Activated CD4-positive, alpha-beta T cell treated with anti-CD3 and anti-CD28 coated beads, Interleukin-2, amount 50 U/mL, for 1 hour (primary cell): ENCODE measurements around the gene CFTR.

Experiments
- DNase-seq: peaks from one replicate; pipeline ENCODE4 v3.0.0-alpha.2; 2020

Gene CFTR

DNA sequence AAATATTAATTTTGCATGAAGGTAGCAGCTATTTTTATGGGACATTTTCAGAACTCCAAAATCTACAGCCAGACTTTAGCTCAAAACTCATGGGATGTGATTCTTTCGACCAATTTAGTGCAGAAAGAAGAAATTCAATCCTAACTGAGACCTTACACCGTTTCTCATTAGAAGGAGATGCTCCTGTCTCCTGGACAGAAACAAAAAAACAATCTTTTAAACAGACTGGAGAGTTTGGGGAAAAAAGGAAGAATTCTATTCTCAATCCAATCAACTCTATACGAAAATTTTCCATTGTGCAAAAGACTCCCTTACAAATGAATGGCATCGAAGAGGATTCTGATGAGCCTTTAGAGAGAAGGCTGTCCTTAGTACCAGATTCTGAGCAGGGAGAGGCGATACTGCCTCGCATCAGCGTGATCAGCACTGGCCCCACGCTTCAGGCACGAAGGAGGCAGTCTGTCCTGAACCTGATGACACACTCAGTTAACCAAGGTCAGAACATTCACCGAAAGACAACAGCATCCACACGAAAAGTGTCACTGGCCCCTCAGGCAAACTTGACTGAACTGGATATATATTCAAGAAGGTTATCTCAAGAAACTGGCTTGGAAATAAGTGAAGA, 112.3 kb downstream of the CFTR start:
- DNase-seq: no peak

DNA sequence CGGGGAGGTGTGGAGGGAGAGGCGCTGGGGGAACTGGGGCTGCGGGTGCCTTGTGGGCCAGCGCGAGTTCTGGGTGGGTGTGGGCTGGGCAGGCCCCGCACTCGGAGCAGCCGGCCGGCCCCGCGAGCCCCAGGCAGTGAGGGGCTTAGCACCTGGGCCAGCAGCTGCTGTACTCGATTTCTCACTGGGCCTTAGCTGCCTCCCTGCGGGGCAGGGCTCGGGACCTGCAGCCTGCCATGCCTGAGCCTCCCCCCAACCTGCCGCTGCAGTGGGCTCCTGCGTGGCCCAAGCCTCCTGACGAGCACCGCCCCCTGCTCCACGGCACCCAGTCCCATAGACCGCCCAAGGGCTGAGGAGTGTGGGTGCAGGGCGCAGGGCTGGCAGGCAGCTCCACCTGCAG, 116.3 kb downstream of the CFTR start:
- no peak for DNase-seq

DNA sequence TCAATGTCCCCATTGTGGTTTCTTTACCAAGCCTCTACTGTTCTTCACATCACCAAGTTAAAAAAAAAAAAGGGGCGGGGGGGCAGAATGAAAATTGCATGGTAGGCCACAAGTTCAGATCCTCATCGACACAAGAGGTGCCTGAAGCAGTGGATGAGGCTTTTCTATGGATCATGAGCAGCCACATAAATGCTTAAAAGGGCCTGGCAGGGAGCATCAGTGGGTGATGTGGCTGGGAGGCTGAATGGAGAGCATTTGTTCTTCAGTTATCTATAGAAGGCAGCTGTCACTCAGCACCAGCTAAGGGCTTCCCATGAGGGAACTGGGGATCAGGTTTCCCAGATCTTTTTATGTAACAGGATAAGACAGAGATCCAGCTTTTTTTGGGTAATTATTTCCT, 117.9 kb downstream of the CFTR start:
- no peak for DNase-seq

DNA sequence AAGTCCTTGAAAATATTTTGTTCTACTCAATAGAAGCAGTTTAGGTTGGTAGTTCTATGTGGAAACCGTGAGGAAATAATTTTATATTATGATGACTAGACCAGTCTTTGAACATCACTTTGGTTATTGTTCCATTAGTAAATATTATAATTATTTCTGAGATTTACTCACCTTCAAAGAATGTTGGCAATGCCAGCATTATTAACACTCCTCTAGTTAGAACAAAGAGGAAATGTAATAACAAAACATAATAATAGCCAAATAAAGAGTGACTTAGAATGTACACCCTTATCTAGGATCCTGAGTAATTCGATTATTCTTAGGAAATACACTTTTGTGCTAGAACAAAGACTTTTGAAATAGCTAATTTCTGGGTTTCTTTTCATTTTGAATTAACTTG, 121.1 kb downstream of the CFTR start:
- DNase-seq: no peak

DNA sequence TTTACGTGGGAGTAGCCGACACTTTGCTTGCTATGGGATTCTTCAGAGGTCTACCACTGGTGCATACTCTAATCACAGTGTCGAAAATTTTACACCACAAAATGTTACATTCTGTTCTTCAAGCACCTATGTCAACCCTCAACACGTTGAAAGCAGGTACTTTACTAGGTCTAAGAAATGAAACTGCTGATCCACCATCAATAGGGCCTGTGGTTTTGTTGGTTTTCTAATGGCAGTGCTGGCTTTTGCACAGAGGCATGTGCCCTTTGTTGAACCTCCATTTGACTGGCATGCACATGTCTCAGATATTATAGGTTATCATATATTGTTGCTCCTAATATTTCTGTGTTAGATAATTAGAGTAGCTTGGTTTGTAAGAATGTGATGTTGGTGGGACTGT, 123.8 kb downstream of the CFTR start:
- DNase-seq: no peak

DNA sequence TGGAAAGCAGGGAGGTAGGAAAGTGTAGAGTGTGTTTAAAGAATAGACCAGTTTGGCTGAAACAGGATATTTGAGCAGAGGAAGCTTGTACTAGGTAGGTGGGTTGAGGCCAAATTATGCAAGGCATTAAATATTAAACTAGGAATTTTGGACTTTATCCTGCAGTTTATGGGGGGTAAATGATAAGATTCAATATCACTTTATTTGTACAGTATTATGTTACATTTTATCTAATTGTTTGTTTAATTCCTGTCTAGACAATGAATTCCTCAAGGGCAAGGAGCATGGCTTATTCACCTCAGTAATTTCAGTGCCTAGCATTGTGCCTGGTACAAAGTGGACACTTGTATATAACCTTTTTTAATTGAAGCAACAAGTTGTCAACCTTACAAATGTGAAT, 125.9 kb downstream of the CFTR start:
- DNase-seq: no peak

DNA sequence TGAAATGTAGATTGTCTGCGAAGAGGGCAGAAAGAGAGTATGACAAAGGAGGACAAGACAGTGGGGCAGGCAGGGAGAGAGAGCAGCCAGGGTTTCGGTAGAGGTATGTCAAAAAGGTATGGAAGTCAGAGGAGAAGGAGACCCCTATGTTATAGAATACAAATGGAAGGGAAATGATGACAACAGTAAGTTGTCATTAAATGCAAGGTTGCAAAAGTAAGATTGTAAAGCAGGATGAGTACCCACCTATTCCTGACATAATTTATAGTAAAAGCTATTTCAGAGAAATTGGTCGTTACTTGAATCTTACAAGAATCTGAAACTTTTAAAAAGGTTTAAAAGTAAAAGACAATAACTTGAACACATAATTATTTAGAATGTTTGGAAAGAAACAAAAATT, 126.3 kb downstream of the CFTR start:
- no peak for DNase-seq

DNA sequence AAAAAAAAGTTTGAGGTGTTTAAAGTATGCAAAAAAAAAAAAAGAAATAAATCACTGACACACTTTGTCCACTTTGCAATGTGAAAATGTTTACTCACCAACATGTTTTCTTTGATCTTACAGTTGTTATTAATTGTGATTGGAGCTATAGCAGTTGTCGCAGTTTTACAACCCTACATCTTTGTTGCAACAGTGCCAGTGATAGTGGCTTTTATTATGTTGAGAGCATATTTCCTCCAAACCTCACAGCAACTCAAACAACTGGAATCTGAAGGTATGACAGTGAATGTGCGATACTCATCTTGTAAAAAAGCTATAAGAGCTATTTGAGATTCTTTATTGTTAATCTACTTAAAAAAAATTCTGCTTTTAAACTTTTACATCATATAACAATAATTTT, 130.6 kb downstream of the CFTR start:
- DNase-seq: no peak

DNA sequence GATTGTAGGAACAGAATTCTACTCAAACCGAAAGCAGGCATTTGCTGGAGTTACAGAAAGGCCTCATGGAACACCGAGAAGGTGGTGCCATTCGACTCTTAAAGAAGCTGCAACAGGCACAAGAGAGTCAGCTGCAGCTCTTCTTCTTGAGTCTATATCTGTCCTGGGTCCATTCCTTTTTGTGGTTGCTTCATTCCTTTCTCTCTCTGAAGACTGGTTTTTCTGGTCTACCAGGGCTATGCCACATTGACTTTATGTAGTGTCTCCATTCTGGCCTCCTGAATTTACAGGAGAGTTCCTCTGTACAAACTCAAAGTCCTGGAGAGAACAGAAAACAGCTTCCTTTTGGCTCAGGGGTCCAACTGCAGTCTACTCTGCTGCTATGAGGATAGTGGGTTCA, 132.8 kb downstream of the CFTR start:
- DNase-seq: no peak

DNA sequence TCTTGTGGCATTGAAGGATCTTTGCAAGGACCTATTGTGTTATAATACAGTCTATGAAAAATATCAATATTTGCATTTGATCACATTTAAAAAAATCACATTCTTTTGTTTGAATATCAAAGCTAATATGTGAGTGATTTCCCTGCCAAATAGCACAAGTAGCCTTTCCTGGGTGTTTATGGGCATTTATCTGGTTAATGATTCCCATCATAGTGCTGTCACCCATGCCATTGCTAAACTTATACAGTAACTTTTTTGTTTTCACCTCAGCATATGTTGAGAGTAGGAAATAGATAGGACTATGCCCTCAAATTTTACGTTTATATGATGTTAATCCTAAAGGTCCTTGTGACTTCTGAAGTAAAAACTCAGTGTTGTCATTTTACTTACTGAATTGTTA, 136.9 kb downstream of the CFTR start:
- DNase-seq: no peak

DNA sequence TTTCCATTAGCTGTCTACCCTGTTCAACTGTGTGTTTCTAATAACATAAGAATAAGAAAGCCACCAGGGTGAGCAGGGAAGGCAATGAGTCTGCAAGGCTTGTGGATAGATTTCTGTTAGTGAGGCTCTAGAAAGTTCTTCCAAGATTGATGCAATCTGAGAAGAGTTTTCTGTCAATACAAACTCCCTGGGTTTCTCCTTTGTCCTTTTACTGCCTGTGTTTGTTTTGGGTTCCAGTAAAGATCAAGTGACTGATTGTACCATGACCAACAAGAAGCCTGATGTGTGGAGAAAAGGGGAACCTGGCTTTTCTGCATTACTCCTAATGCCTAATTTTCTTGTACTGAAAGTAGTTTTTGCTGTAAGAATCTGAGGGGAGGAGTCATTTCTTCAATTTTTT, 139.9 kb downstream of the CFTR start:
- no peak for DNase-seq

DNA sequence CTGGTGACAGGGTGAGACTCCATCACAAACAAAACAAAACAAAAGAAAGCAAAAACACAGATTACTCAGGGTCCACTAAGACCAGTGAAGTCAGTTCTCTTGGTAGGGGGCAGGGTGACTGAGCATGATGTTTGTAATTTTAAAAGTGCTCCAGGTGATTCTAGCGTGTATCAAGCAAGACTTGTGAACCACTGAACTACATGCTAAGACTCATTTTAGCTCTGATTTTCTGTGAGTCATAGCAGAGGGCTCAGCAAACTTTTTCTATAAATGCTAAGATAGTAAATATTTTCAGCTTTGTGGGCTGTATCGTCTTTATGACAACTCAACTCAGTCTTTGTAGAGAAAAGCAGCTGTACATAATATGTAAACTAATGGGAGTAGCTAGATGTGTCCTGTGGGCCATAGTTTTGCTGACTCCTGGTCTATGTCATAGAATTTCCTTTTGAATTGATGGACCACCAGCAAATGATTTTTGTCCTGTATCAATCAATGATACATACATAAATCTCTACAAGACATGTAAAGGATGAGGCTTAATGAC, 141.3 kb downstream of the CFTR start:
- DNase-seq: no peak

DNA sequence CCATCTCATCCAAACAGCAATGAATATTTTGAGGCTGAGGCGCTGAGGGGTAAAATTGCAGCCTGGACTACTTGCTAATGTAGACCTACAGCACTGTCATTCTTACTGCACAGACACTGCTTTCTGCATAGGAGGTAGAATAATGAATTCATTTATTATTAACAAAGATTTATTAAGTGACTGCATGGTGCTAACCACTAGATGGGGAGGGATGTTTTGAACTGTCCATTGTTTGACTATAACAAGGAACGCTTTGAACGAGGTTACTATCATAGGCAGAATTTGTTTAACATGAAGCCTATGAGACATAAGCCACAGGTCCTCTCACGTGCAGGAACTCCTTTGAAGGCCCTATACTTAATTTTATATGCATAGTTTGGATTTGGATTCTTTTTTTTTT, 143.8 kb downstream of the CFTR start:
- no peak for DNase-seq

DNA sequence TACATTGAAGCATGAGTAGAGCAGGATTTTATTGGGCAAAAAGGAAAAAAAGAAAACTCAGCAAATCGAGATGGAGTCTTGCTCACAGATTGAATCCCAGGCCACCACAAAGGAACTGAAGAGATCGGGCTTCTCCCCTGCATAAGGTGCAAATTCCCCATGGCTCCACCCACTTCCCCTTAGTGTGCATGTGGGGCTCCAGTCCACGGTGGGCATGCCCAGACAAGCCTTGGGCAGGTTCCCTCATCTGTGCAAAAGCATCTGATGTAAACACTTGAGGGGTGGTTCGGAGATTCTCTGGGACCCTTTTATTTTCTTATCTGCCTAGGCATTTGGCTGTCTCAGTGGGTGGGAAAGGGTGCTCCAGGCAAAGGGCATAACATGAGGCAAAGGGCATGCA, 150.7 kb downstream of the CFTR start:
- no peak for DNase-seq

DNA sequence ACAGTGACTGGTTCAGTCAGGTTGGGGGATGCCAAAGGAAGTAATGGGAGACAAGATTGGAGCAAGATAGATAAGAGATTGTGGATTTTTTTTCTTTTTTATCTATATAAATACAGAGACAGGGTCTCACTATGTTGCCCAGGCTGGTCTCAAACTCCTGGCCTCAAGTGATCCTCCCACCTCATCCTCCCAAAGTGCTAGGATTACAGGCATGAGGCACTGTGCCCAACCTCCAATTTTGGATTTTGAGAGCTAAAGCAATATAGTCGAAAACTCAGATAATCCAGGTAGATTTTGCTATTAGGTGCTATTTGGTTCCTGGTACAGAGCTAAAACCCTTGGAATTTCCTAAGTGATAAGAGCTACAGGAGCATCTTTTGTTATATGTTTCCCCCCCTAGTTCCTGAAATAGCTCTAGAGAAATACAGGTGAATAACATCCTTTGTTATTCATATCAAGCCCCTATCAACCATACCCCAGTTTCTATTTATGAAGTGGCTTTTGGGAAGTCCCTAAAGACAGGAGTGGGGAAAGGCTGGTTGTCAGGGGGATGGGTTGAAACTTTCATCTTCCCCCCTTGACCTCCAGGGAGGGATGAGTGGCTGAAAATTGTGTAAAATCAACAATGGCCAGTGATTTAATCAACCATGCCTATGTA, 151.2 kb downstream of the CFTR start:
- DNase-seq: no peak

DNA sequence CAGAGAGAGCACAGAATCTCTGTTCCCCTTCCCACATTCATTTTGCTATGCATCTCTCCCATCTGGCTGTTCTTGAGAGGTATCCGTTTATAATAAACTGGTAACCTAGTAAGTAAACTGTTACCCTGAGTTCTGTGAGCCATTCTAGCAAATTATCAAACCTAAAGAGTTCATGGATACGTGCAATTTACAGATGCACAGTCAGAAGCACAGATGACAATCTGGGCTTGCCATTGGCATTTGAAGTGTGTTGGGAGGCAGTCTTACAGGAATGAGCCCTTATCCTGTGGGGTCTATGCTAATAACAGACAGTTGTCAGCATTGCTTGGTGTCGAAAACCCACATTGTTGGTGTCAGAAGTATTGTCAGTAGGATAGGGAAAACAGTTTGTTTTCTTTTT, 151.8 kb downstream of the CFTR start:
- no peak for DNase-seq

DNA sequence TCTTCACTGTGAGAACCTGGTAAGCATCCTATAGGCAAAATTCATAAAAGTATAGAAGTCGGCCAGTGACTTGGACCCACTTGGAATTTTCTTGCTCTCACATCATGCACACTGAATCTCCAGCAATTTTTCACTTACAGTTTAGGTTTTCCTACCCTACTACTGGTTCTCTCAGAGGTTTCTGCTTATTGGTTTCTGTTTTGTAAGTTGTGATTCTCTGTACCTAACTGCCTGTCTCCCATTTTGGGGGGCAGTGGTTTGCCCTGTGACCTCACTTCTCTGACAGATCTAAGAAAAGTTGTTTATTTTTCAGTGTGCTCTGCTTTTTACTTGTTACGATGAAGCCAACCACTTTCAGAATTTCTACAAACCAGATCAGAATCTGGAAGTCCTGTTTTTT, 158.1 kb downstream of the CFTR start:
- no peak for DNase-seq

DNA sequence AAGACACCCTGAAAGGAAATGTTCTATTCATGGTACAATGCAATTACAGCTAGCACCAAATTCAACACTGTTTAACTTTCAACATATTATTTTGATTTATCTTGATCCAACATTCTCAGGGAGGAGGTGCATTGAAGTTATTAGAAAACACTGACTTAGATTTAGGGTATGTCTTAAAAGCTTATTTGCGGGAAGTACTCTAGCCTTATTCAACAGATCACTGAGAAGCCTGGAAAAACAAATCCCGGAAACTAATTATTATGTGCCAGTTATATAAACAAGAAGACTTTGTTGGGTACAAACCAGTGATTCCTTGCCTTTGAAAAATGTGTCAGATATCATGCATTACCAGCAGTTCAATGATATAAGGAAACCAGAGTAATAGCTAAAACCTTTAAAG, 160.1 kb downstream of the CFTR start:
- DNase-seq: no peak

DNA sequence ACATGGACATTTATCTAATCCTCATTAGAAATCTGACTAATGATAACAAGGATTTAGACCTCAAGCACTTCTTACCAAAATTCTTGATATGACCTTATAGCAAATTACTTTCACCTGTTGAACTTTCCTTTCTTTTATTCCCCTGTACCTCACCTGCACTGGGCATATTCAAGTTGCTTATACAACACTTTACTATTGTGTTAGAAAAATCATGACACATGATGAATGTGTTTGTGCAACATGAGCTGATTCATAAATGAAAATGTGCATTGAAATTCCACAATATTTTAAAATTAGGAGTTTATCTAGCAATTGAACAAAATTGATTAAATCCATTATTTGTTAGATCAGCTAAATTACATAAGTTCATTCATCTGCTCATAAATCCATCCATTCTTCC, 160.6 kb downstream of the CFTR start:
- DNase-seq: no peak

DNA sequence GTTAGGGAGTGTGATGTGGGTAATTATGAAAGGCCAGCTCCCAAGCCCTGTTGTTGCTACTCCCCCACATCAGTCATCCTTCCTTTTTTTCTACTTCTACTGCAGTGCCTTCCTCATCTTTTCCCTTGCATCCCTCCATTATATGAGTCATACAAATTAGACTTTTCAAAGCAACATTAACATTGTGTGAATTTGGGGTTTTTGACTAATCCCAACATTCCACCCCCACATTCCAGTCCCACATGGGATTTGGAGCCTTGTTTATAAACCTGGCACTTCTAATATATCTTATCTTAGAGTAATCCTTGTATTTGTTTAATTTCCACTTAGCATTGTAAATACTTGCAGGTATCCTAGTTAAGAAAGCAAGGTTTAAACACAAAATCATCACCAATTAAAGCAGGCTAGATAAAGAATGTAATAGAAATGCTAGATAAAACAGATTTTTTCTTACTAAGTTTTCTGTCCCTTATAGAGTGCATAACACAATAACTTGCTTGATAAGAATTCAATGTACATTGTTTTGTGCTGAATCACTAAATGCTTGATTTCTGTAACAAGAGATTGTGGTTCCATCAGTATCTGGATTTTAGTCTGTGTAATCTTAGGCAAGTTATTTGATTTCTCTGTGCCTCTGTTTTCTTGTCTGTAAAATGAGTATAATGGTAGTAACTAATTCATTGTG, 165.8 kb downstream of the CFTR start:
- DNase-seq: no peak

DNA sequence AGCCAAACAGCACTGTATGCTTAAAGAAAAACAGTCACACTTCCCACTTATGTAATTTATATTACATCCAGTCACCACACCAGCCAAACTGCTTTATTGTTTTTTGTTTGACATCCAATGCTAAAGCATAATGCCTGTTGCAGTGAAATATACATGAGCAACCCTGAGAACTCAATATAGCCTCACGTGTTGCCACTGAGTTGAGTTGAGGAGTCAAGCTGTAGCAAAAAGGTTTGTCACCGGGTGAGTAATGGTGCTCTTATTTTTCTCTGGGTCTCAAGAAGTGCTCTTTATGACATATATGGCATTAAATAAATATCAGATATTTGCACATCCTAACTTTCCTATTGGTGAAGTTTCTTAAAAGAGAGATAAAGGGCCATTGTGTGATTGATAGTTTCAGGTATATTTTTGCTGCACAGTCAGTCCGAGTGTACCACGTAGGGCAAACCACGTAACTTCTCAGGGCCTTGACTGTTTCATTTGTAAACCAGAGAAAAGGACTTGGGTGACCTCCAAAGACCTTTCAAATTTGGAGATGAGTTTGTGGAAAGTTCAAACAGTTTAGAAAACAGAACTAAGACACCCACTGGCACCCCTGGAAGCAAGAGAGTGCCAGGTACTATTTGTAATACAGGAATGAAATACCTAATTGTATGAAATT, 168.5 kb downstream of the CFTR start:
- DNase-seq: no peak

DNA sequence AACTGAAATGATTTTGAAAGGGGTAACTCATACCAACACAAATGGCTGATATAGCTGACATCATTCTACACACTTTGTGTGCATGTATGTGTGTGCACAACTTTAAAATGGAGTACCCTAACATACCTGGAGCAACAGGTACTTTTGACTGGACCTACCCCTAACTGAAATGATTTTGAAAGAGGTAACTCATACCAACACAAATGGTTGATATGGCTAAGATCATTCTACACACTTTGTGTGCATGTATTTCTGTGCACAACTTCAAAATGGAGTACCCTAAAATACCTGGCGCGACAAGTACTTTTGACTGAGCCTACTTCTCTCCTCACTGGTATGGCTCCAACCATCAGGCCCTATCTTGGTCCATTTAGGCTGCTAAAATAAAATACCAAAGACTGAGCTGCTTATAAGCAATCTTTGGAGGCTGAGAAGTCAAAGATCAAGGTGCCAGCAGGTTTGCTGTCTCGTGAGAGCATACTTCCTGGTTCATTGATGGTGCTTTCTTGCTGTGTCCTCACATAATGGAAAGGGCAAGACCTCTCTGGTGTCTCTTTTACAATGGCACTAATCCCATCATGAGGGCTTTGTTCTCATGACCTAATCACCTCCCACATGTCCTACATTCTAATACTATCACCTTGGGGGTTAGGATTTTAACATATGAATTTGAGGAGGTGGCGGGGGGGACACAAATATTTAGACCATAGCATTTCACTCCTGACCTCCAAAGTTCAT, 173.3 kb downstream of the CFTR start:
- DNase-seq: no peak

DNA sequence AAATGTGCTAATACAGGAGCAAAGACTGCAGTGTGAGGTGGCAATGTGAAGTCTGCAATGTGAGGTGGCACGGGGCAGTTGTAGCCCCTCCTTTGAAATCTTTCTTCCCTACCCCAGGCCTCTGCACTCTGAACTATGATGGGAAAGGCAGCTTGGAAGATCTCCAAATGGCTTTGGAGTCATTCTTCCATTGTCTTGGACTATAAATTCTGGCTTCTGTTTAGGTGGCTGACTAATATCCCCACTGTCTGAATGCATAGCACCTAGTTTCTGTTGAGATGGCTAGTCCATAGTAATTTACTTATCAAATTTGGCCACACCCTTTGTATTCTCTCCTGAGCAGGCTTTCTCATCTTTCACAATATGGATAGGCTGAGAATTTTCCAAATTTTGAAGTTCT, 175.0 kb downstream of the CFTR start:
- no peak for DNase-seq
